Measurements from ENCODE around the gene ANKRD11. TPM values are rescaled to one million over a fixed set of nuclear protein-coding genes. Genes with fewer than 3 reads are reported as not detected.

ANKRD11 gene
- polyA plus RNA-seq, 1 donor from 2014 or later: 32.5 TPM

- no peak overlapping the region for H3K4me2 ChIP-seq (ENCODE audit: low read length)
- no peak overlapping the region for H3K9ac ChIP-seq (ENCODE audit: low read length)
- no peaks in the 10 kb centered on the region for H3K9me2 ChIP-seq (ENCODE audit: insufficient read depth, low read length)
- no peak overlapping the region for H2AFZ ChIP-seq (ENCODE audit: low read depth, low read length)
- no peaks in the 10 kb centered on the region for H3K9me3 ChIP-seq (ENCODE audit: low read length)
- H3K4me3 ChIP-seq (ENCODE audit: low read length): no peak overlapping the region
- H3F3A ChIP-seq (ENCODE audit: insufficient read depth, low read length, poor library complexity, severe bottlenecking): no peaks in the 10 kb centered on the region
- H3K27ac ChIP-seq (ENCODE audit: low read length): no peak overlapping the region
- H3K36me3 ChIP-seq (ENCODE audit: insufficient read depth, low read length): no peaks in the 10 kb centered on the region
- TF ChIP-seq EZH2 (IDR thresholded peaks at IDR 0.05; ENCODE audit: borderline replicate concordance, insufficient read depth, low read length, poor library complexity, severe bottlenecking): no peak
- no peak for TF ChIP-seq EP300 (conservative IDR thresholded peaks at IDR 0.05; ENCODE audit: poor library complexity, severe bottlenecking)
- no peaks in the 10 kb centered on the region for H3K27me3 ChIP-seq (ENCODE audit: insufficient read depth, low read depth, low read length)
- no peaks in the 10 kb centered on the region for H4K20me1 ChIP-seq (ENCODE audit: insufficient read depth)
- no peaks in the 10 kb centered on the region for H3K79me2 ChIP-seq (replicated peaks; ENCODE audit: insufficient read depth, low read length)
Observed at GRCh38 chr16:89266521-89267134, 223.7 kb downstream of the ANKRD11 start.

- Histone ChIP-seq H3K36me3 (ENCODE audit: insufficient read depth, low read length) (no peaks in the 10 kb centered on the region), H3K27me3 (ENCODE audit: insufficient read depth, low read depth, low read length) (no peaks in the 10 kb centered on the region), H2AFZ (ENCODE audit: low read depth, low read length) (no peak overlapping the region), H3K4me3 (ENCODE audit: low read length) (no peak overlapping the region), H4K20me1 (ENCODE audit: insufficient read depth) (no peaks in the 10 kb centered on the region), H3K4me2 (ENCODE audit: low read length) (no peak overlapping the region), H3K27ac (ENCODE audit: low read length) (no peak overlapping the region), H3K9me3 (ENCODE audit: low read length) (no peaks in the 10 kb centered on the region), H3K9ac (ENCODE audit: low read length) (no peak overlapping the region), H3K9me2 (ENCODE audit: insufficient read depth, low read length) (no peaks in the 10 kb centered on the region), H3F3A (ENCODE audit: insufficient read depth, low read length, poor library complexity, severe bottlenecking) (no peaks in the 10 kb centered on the region), H3K79me2 (replicated peaks; ENCODE audit: insufficient read depth, low read length) (no peaks in the 10 kb centered on the region)
- TF ChIP-seq EP300 (conservative IDR thresholded peaks at IDR 0.05; ENCODE audit: poor library complexity, severe bottlenecking) (no peak), CTCF (IDR thresholded peaks at IDR 0.05; ENCODE audit: poor library complexity, severe bottlenecking) (no peak)
Observed at GRCh38 chr16:89265647-89266046, 224.7 kb downstream of the ANKRD11 start.

DNA sequence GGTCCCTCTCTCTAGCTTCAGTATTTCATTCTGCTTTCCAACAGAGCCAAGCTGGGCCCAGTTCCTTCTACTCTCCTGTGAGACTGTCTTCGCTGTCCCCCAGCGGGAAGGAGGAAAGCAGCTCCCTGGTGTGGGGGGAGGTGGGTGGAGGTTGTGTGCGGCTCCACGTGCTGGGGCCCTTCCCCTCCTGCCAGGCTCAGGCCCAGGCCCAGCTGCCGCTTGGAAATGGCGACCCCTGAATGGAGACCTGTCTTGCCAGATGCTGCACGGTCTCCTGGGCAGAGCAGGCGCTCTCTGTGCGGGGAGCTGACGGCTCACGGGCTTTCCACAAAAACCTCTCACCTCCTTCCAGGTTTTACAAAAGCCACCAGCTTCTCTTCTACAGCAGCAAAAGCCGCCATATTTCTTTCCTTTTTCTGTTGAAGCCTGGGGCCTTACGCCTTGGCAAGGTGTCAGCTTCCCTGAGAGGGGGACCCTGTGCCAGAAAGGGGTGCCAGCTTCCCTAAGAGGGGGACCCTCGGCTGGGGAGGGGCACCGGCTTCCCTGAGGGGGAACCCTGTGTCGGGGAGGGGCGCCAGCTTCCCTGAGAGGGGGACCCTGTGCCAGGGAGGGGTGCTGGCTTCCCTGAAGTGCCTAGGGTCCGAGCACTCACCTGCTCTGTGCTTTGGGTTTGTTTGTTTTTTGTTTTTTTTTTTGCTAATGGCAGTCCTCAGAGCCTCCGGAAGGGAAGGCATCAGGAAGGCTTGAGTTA, 225.4 kb downstream of the ANKRD11 start:
- no peak overlapping the region for H3K4me3 ChIP-seq (ENCODE audit: low read length)
- H2AFZ ChIP-seq (ENCODE audit: low read depth, low read length): no peak overlapping the region
- H3K9me2 ChIP-seq (ENCODE audit: insufficient read depth, low read length): no peaks in the 10 kb centered on the region
- no peak overlapping the region for H3K9ac ChIP-seq (ENCODE audit: low read length)
- no peaks in the 10 kb centered on the region for H4K20me1 ChIP-seq (ENCODE audit: insufficient read depth)
- no peaks in the 10 kb centered on the region for H3K27me3 ChIP-seq (ENCODE audit: insufficient read depth, low read depth, low read length)
- H3K79me2 ChIP-seq (replicated peaks; ENCODE audit: insufficient read depth, low read length): no peaks in the 10 kb centered on the region
- no peaks in the 10 kb centered on the region for H3K9me3 ChIP-seq (ENCODE audit: low read length)
- no peaks in the 10 kb centered on the region for H3F3A ChIP-seq (ENCODE audit: insufficient read depth, low read length, poor library complexity, severe bottlenecking)
- no peak for TF ChIP-seq CTCF (IDR thresholded peaks at IDR 0.05; ENCODE audit: poor library complexity, severe bottlenecking)
- TF ChIP-seq, protein P1, sequence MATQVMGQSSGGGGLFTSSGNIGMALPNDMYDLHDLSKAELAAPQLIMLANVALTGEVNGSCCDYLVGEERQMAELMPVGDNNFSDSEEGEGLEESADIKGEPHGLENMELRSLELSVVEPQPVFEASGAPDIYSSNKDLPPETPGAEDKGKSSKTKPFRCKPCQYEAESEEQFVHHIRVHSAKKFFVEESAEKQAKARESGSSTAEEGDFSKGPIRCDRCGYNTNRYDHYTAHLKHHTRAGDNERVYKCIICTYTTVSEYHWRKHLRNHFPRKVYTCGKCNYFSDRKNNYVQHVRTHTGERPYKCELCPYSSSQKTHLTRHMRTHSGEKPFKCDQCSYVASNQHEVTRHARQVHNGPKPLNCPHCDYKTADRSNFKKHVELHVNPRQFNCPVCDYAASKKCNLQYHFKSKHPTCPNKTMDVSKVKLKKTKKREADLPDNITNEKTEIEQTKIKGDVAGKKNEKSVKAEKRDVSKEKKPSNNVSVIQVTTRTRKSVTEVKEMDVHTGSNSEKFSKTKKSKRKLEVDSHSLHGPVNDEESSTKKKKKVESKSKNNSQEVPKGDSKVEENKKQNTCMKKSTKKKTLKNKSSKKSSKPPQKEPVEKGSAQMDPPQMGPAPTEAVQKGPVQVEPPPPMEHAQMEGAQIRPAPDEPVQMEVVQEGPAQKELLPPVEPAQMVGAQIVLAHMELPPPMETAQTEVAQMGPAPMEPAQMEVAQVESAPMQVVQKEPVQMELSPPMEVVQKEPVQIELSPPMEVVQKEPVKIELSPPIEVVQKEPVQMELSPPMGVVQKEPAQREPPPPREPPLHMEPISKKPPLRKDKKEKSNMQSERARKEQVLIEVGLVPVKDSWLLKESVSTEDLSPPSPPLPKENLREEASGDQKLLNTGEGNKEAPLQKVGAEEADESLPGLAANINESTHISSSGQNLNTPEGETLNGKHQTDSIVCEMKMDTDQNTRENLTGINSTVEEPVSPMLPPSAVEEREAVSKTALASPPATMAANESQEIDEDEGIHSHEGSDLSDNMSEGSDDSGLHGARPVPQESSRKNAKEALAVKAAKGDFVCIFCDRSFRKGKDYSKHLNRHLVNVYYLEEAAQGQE (IDR thresholded peaks at IDR 0.05; ENCODE audit: borderline replicate concordance): no peak
- TF ChIP-seq POLR2AphosphoS5 (IDR thresholded peaks at IDR 0.05): no peak
- no peak for TF ChIP-seq TAF1 (IDR thresholded peaks at IDR 0.05; ENCODE audit: low read depth)
- TF ChIP-seq EP300 (conservative IDR thresholded peaks at IDR 0.05; ENCODE audit: poor library complexity, severe bottlenecking): no peak
- TF ChIP-seq EZH2 (IDR thresholded peaks at IDR 0.05; ENCODE audit: borderline replicate concordance, insufficient read depth, low read length, poor library complexity, severe bottlenecking): no peak
- no peak for TF ChIP-seq RAD21 (conservative IDR thresholded peaks at IDR 0.05)
- TF ChIP-seq SMC3 (conservative IDR thresholded peaks at IDR 0.05; ENCODE audit: poor library complexity): no peak
- TF ChIP-seq MXI1 (conservative IDR thresholded peaks at IDR 0.05; ENCODE audit: poor library complexity, severe bottlenecking): no peak
- no peak overlapping the region for H3K27ac ChIP-seq (ENCODE audit: low read length)
- H3K36me3 ChIP-seq (ENCODE audit: insufficient read depth, low read length): no peaks in the 10 kb centered on the region
- no peak overlapping the region for H3K4me2 ChIP-seq (ENCODE audit: low read length)
